Thyroid gland (tissue), 4 donors: ENCODE results near the gene ARMH4. TPM values are rescaled to one million over a fixed set of nuclear protein-coding genes. Genes with fewer than 3 reads are reported as not detected.

Experiments used
- DNase-seq, 2 donors: peaks; one replicate each; pipeline ENCODE4 v3.0.0-alpha.2; 2019
- H3K27ac ChIP-seq, 3 donors: fragments of 200-600 bp; sonication (generic); 1 replicate in 2 of 3; 2 replicates in 1 of 3; pipeline ENCODE4 v1.5.1; 2016 to 2019; ENCODE audit warnings: mild to moderate bottlenecking in 1 of 3, moderate library complexity in 1 of 3
- H3K27me3 ChIP-seq: fragments of 200-600 bp; sonication (generic); one replicate; pipeline ENCODE4 v1.5.1; 2019
- H3K36me3 ChIP-seq, 2 donors: fragments of 200-600 bp; sonication (generic); one replicate each; pipeline ENCODE4 v1.5.1; 2016 to 2019
- H3K4me1 ChIP-seq, 2 donors: fragments of 200-600 bp; sonication (generic); one replicate each; pipeline ENCODE4 v1.5.1; 2017 to 2019
- H3K4me3 ChIP-seq, 3 donors: fragments of 200-600 bp; sonication (generic); replicated peaks in 1 of 3; 1 replicate in 2 of 3; 2 replicates in 1 of 3; pipeline ENCODE4 v1.5.1; 2016; ENCODE audit warnings: mild to moderate bottlenecking in 1 of 3
- H3K9me3 ChIP-seq: fragments of 200-600 bp; sonication (generic); one replicate; pipeline ENCODE4 v1.5.1; 2017
- POLR2A ChIP-seq, 2 donors: fragments of 450-650 bp; IDR thresholded peaks; one replicate each; pipeline ENCODE4 v1.6.1; 2017; ENCODE audit warnings: antibody characterized with exemption in 2 of 2, mild to moderate bottlenecking in 2 of 2, moderate library complexity in 1 of 2
- WGBS, 2 donors: methylation state at CpG; one replicate each; pipeline ENCODE4 v1.1.5; 2017; 5-methylcytosine and 5-hydroxymethylcytosine counted together
- intact Hi-C: fragments of 100-400 bp; cut with DNase I; formaldehyde crosslinking; loops from one replicate; pipeline ENCODE4 v1.15.1; 2023
- total RNA-seq, 4 donors: library from RNA; depleted of rRNA; stranded (reverse); fragments of >200 nt; gene quantifications; one replicate each; pipeline ENCODE4 v1.2.3, GENCODE V29; 2016
- TF ChIP-seq, protein P1 (sequence below), 6 experiments: fragments of 200-600 bp in 3 of 6; fragments of 450-650 bp in 3 of 6; sonication (generic) in 3 of 6; IDR thresholded peaks; one replicate each; pipeline ENCODE4 v1.5.1; 2016 to 2019; ENCODE audit warnings: antibody characterized with exemption in 6 of 6, mild to moderate bottlenecking in 2 of 6, inconsistent platforms in 1 of 6, moderate library complexity in 1 of 6

ARMH4 gene, protein sequence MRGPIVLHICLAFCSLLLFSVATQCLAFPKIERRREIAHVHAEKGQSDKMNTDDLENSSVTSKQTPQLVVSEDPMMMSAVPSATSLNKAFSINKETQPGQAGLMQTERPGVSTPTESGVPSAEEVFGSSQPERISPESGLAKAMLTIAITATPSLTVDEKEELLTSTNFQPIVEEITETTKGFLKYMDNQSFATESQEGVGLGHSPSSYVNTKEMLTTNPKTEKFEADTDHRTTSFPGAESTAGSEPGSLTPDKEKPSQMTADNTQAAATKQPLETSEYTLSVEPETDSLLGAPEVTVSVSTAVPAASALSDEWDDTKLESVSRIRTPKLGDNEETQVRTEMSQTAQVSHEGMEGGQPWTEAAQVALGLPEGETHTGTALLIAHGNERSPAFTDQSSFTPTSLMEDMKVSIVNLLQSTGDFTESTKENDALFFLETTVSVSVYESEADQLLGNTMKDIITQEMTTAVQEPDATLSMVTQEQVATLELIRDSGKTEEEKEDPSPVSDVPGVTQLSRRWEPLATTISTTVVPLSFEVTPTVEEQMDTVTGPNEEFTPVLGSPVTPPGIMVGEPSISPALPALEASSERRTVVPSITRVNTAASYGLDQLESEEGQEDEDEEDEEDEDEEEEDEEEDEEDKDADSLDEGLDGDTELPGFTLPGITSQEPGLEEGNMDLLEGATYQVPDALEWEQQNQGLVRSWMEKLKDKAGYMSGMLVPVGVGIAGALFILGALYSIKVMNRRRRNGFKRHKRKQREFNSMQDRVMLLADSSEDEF
- 1 to 10 TPM; 4.2 to 7.5 (median 7.0) TPM for total RNA-seq

DNA sequence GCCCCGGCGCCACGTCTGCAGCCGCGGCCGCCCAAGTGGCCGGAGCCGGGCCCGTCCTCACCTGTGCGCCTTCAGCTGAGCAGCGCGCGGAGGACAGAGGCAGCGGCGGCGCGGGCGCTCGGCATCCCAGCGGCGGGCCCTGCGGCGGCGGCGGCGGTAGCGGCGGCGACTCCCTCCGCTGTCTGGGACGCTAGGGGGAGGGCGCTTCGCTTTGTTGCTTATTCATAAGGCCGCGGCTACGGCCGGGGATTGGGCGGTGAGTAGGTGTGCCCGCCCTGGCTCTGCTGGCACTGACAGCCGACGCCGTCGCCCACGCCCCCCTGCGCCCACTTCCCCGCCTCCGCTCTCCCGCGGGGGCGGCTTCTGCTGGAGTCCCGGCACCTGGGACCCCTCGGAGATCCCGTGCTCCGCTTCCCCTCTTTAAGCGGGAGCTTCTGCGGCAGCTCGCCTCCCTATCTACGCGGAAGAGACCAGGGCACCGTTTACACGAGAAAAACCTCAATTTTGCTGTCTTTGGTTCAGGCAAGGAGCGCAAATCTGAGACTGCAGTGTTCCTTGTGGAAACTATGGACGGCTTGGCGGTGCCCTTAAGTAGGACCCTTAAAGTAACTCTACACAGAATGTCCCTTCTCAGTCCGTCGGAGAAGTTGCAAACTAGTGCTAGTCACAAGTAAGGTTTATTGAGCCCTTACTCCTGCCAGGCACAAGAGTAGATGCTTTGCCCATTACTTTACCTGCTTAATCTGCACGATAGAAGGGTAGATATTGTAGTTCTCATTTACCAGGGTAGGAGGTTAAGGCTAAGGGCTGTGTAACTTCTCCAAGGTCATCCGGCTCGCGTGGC, at the start of gene ARMH4:
ARMH4 (minus strand) TSS at position 200 of the 844 bp plus-strand sequence. CDS start 12,855 bp downstream, outside the sequence.
- Histone ChIP-seq H3K27me3 (no peaks in the 10 kb centered on the region), H3K4me3 (peak within 1 kb of the TSS; percentile 41 to 61 (median 60)), H3K27ac (peak within 1 kb of the TSS; percentile 47 to 57 (median 56)), H3K9me3 (no peaks in the 10 kb centered on the region), H3K4me1 (peaks cover 5 to 11% of the 10 kb centered on the region in 2 donors), H3K36me3 (no peaks in the 10 kb centered on the region)
- intact Hi-C loops = no loop called here
- TF ChIP-seq POLR2A (IDR thresholded peaks at IDR 0.05) = peak in 1 of 2 donors; percentile 90
- TF ChIP-seq, protein P1, sequence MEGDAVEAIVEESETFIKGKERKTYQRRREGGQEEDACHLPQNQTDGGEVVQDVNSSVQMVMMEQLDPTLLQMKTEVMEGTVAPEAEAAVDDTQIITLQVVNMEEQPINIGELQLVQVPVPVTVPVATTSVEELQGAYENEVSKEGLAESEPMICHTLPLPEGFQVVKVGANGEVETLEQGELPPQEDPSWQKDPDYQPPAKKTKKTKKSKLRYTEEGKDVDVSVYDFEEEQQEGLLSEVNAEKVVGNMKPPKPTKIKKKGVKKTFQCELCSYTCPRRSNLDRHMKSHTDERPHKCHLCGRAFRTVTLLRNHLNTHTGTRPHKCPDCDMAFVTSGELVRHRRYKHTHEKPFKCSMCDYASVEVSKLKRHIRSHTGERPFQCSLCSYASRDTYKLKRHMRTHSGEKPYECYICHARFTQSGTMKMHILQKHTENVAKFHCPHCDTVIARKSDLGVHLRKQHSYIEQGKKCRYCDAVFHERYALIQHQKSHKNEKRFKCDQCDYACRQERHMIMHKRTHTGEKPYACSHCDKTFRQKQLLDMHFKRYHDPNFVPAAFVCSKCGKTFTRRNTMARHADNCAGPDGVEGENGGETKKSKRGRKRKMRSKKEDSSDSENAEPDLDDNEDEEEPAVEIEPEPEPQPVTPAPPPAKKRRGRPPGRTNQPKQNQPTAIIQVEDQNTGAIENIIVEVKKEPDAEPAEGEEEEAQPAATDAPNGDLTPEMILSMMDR (IDR thresholded peaks at IDR 0.05) = peak in 2 of 6 experiments; percentile 25 to 27
- DNase-seq = peak; percentile 89 to 91
- WGBS, 2 donors = 2 to 3% methylated on average over 30 to 35 of the region's 70 CpGs

DNA sequence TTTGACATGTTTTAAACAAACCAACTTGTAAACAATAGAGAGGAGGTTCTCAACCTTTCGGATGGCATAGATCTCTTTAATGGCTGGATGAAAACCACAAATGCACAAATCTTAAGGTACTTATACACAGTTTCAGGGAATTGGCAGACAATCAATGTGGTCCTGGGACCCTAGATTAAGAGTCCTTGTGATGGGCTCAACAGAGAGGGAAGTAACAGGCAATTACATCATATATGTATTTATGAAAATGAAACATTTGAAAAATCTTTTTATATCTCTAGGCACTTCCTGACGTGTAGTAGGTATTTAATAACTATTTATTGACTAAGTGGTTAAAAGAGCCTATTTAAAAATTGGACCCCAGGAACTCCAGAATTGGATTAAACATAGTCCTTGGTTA, 48.8 kb upstream of the ARMH4 start:
- 7 to 11% methylated on average over 2 of the region's 2 CpGs for WGBS, 2 donors
- Histone ChIP-seq H3K4me1 (peaks cover 6 to 13% of the 10 kb centered on the region in 2 donors), H3K9me3 (no peaks in the 10 kb centered on the region), H3K4me3 (peak overlapping the region in 2 of 3 donors; percentile 37 to 73), H3K27ac (peak overlapping the region in 2 of 3 donors; percentile 83 to 86), H3K27me3 (no peaks in the 10 kb centered on the region), H3K36me3 (no peaks in the 10 kb centered on the region)
- DNase-seq = no peak
- intact Hi-C loops = no loop called here
- TF ChIP-seq, protein P1 (IDR thresholded peaks at IDR 0.05) = no peak
- no peak for TF ChIP-seq POLR2A (IDR thresholded peaks at IDR 0.05)

- no peak for DNase-seq
- H3K27me3 ChIP-seq = no peaks in the 10 kb centered on the region
- no peak for TF ChIP-seq POLR2A (IDR thresholded peaks at IDR 0.05)
- TF ChIP-seq, protein P1 (IDR thresholded peaks at IDR 0.05) = no peak
- no peaks in the 10 kb centered on the region for H3K9me3 ChIP-seq
- WGBS, 2 donors = 0 to 2% methylated on average over 8 to 11 of the region's 11 CpGs
- H3K36me3 ChIP-seq = no peaks in the 10 kb centered on the region
- intact Hi-C loops = no loop called here
- H3K4me1 ChIP-seq = peaks cover 6 to 13% of the 10 kb centered on the region in 2 donors
- H3K4me3 ChIP-seq = peak overlapping the region; percentile 23 to 73 (median 37)
- H3K27ac ChIP-seq = peak overlapping the region; percentile 83 to 87 (median 86)
These were observed 48.4 kb upstream of the ARMH4 start for GRCh38 chr14:58200480-58200841.

DNA sequence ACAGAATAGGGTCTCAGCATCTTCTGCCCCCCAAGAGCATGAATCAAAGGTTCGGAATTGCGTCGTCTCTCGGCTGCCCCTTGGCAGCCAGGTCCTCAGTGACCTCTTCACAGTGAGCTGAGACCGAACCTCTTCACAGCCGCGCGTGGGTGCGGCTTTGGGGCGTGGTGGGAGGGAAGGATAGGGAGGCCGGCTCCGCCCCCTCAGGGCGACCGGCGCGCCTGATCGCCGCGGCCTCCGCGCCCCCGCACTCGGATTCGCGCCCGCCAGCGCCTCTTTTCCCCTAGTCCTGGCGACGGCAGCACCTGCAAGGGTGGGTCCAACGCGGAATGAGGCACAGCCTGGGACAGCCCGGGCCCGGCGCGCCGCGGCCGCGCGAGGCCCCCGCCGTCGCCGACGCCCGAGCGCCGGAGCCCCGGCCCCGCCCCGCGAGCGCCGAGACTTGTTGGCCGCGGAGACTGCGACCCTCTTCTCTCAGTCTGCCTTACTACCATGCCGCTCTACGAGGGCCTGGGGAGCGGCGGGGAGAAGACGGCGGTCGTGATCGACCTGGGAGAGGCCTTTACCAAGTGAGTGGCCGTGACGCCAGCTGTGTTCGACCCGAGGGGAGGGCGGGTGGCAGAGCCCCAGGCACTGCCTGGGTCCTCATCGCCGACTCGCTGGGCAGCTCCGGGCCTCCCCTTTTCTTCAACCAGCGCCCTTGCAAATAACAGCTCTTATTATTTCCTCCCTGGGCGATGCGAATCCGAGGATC, 47.9 kb upstream of the ARMH4 start, which contains the start of gene ACTR10:
ACTR10 (plus strand) TSS at position 424 of the 754 bp plus-strand sequence; CDS start at position 493, 69 bp downstream.
- TF ChIP-seq, protein P1 (IDR thresholded peaks at IDR 0.05) = peak in 1 of 6 experiments; percentile 10
- peak in 1 of 2 donors; percentile 78 for TF ChIP-seq POLR2A (IDR thresholded peaks at IDR 0.05)
- Histone ChIP-seq H3K36me3 (no peaks in the 10 kb centered on the region), H3K27me3 (no peaks in the 10 kb centered on the region), H3K9me3 (no peaks in the 10 kb centered on the region), H3K27ac (peak within 1 kb of the TSS; percentile 83 to 87 (median 86)), H3K4me1 (peaks cover 6 to 13% of the 10 kb centered on the region in 2 donors), H3K4me3 (peak within 1 kb of the TSS; percentile 23 to 73 (median 43))
- WGBS, 2 donors = 0 to 1% methylated on average over 17 to 34 of the region's 78 CpGs
- DNase-seq = peak; percentile 94 to 95
- intact Hi-C loops = no loop called here
